Neural cell (in vitro differentiated cells): ENCODE measurements around the gene SYNPO2.

ENCODE experiments used
- EZH2 ChIP-seq: fragments of 200-600, 300-800 bp; shearing (Covaris generic), sonication (generic); IDR thresholded peaks from 2 replicates; pipeline ENCODE4 v1.6.1; 2014; ENCODE audit warnings: antibody characterized with exemption, low read length, borderline replicate concordance, mild to moderate bottlenecking; ENCODE audit not compliant: insufficient read depth, poor library complexity, severe bottlenecking
- MXI1 ChIP-seq: fragments of 450-650 bp; conservative IDR thresholded peaks from 2 replicates; pipeline ENCODE4 v1.6.1; 2014; ENCODE audit warnings: antibody characterized with exemption, mild to moderate bottlenecking; ENCODE audit not compliant: poor library complexity, severe bottlenecking
- RAD21 ChIP-seq: fragments of 450-650 bp; conservative IDR thresholded peaks from 2 replicates; pipeline ENCODE4 v1.6.1; 2014; ENCODE audit warnings: antibody characterized with exemption, mild to moderate bottlenecking, moderate library complexity
- TF ChIP-seq, protein P1 (sequence below): fragments of 450-650 bp; IDR thresholded peaks from 2 replicates; pipeline ENCODE4 v1.5.1; 2014; ENCODE audit warnings: antibody characterized with exemption, mild to moderate bottlenecking, moderate library complexity; ENCODE audit not compliant: poor library complexity, severe bottlenecking

DNA sequence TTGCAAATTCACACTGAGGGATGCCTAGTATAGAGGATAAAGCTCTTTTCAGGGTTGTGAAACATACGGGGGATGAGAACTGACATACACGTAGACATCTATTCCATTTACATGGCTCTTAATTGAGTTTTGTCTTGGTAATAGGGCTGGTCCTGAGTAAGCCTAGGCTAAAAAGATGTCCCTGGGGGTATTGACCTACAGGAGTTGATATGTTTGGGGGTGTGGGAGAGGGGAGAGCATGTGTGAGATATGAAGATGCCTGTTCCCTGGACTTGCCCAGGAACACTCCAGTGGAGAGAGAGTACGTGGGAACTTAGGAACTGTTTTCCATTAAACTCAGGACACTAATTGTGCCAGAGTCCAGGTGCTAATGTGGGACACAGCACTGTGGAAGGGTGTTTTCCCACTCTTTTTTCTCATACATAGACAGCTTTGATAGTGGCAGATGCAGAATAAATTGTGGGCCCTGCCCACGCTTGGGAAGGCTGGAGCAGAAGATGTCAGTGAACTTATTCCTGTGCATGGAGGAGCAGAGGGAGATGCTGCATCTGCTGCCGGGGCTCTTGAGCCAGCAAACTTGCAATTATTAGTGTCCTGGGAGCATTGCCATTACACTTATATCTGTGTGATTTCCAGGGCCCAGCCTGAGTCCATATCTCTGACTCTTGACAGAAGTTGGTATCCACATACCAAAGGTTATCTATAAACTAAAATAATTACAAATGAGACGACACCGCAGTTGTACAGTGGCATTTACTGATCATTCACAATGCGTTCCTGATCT, 20.7 kb downstream of the SYNPO2 start:
- TF ChIP-seq, protein P1, sequence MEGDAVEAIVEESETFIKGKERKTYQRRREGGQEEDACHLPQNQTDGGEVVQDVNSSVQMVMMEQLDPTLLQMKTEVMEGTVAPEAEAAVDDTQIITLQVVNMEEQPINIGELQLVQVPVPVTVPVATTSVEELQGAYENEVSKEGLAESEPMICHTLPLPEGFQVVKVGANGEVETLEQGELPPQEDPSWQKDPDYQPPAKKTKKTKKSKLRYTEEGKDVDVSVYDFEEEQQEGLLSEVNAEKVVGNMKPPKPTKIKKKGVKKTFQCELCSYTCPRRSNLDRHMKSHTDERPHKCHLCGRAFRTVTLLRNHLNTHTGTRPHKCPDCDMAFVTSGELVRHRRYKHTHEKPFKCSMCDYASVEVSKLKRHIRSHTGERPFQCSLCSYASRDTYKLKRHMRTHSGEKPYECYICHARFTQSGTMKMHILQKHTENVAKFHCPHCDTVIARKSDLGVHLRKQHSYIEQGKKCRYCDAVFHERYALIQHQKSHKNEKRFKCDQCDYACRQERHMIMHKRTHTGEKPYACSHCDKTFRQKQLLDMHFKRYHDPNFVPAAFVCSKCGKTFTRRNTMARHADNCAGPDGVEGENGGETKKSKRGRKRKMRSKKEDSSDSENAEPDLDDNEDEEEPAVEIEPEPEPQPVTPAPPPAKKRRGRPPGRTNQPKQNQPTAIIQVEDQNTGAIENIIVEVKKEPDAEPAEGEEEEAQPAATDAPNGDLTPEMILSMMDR: no peak
- TF ChIP-seq MXI1 (no peak), EZH2 (no peak), RAD21 (no peak)
